Stimulated activated CD4-positive, alpha-beta T cell treated with anti-CD3 and anti-CD28 coated beads, Interleukin-1b, Interleukin-23, amount 100 ng/mL, for 24 hours (primary cell): ENCODE measurements around the gene TELO2.
"Not testable (repeated sequence)": the region's sequence is repeated elsewhere in the genome, so short reads cannot be mapped to it uniquely, and the experiment has no call there.

Experiments used
- DNase-seq, 4 experiments: peaks; one replicate each; pipeline ENCODE4 v3.0.0-alpha.2; 2020; ENCODE audit warnings: low read depth in 4 of 4, low spot score in 1 of 4

The TELO2 gene

DNA sequence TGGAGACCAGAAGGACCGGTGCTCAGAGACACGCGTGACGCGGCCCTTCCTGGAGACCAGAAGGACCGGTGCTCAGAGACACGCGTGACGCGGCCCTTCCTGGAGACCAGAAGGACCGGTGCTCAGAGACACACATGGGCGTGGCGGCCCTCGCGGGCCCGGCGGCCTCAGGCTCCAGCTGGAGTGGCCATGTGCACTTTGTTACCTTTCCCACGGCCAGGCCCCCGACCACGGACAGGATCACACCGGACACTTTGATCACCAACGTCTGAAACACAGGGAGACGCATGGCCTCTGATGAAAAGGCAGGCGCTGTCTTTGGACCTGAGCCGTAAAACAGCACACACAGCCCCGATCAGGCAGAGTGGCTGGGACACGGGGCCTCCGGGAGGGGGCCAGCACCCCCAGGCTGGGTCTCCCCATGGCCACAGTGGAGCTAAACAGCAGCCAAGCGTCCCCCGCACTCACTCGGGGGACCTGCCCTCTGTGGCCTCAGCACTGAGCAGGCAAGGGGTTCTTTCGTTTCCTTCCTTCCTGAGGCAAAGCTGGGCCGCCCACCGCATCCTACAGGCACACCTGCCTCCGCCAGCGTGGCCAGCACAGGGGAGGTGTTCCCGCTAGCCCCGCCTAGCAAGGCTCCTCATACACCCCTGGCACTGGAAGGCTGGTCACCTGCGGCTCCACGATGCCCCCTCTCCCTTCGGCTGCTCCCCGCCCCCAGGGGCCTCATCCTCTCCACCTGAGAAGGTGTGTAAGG lies 35.5 kb upstream of the TELO2 start:
- no peak for DNase-seq

DNA sequence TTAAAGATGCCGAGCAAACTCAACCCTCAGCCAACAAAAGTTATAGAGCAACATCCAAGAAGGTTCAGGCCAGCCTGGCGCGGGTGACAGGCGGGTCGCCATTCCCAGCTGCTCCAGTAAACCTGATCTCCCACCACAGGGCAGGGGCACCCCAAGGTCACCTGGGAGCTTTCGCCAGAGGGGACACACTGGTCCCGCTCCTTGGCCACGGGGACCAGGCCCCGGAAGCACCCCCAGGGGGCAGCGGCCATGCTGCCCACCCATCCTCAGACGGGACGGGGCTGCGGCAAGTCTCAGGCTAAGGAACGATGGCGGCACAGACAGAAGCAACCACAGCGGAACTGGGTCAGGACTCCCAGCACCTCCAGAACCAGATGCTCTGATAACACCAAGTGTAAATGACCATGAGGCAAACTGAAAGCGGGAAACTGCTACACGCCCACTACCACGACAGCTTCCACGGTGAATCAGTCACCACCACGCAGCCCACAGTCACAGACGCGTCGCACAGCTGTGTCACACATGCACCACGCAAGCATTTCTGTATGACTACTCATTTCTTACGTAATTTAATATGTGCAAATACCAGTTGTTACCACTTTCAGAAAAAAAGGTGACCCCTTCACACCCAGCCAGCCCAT lies 34.7 kb upstream of the TELO2 start:
- no peak for DNase-seq

DNA sequence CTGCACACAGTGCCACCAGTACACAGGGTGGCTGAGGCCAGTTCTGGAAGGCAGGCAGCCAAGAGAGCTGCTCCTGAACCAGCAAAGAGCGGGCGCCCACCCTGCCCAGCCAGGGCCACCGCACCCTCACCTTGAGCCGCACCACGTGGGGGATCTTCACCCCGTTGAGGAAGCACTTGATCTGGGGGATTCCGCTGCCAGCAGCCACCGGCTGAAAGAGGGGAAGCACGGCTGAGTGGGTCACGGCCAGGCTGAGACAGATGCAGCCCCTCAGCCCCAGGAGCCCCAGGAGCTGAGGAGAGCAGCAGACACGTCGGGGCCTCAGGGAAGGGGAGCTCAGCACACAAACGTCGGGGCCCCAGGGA lies 34.2 kb upstream of the TELO2 start:
- no peak for DNase-seq

DNA sequence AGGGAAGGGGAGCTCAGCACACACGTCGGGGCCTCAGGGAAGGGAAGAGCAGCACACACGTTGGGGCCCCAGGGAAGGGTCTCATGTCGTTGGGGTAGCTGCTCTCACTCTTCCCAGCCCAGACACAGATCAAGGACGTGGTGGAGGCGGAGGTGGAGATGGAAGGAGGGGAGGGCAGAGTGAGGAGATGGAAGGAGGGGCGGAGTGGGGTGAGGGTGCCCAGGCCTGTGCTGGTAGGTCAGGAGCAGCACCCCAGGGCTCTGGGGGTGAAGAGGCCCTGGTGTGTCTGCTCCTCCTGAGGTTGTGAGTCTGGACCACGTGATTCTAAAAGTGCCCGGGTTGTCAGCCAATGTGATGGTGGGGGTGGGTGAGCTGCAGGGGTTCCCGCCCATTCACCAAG lies 33.2 kb upstream of the TELO2 start:
- DNase-seq = no peak

DNA sequence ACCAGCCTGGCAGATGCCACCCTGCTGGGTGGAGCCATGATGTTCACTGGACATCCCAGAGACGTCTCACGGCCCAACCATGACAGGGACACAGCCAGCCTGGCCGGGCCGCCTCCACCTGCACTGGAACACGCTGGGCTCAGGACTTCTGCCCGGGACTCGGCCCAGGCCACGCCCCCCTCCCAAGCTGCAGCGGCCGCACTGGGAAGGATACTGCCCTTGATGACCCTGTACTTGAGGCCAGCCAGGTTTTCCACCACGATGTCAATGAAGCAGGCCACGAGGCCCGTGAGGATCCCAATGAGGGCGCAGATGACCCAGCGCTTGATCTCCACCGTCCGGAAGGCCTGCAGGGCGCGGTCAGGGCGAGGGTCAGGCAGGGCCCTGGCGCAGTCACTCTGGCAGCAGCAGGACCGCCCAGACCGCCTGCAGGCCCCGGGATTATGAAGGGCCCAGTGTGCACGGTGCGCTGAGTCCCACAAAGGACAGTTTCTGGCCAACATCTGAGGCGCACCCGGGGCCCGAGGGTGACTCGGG lies 32.5 kb upstream of the TELO2 start:
- DNase-seq = no peak

DNA sequence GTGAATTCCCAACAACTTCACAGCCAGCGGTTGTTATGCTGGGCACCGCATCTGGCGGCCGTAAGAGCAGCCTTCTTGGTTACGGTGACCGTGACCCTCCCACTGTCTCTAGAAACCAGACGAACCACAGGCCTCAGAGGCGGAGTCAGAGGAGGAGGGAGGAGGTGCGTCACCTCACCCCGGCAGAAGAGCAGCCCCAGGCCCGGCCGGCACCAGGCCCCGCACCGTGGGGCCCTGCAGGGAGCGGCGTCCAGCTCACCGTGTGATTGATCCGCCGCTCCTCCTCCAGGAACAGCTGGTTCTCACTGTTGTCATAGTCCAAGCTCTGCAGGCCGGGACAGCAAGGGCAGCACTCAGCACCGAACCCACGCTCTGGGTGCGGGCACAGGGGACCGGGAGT lies 32.0 kb upstream of the TELO2 start:
- DNase-seq = no peak

DNA sequence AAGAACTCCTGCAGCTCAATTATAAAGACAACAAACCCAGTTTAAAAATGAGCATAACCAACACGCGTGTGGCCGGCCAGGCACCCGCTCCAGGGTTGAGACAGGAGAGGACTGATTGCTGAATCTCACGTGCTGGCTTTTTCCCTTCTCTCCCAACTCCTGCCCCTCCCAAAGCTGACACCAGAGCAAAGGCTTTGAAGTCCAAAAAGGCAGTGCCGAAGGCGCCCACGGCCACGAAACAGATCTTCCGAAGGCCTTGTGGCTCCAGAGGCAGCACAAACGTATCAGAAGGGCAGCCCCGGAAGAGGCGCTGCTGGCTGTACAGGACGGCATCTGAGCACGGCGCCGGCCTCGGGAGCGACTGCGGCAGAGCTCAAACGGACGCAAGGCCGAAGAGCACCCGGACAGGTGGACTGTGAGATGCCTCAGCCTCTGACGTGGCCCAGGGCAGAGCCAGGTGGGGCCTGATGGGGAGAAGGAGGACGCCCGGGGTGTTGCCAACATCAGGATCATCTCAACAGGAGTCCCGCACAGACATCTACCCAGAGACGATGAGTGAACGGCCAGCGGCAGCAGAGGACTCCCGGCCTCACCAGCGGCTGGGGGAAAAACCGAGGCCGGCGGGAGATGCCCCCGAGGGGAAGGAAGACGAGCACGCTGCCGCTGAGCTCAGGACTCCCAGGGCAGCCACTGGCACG lies 28.8 kb upstream of the TELO2 start:
- DNase-seq = no peak

DNA sequence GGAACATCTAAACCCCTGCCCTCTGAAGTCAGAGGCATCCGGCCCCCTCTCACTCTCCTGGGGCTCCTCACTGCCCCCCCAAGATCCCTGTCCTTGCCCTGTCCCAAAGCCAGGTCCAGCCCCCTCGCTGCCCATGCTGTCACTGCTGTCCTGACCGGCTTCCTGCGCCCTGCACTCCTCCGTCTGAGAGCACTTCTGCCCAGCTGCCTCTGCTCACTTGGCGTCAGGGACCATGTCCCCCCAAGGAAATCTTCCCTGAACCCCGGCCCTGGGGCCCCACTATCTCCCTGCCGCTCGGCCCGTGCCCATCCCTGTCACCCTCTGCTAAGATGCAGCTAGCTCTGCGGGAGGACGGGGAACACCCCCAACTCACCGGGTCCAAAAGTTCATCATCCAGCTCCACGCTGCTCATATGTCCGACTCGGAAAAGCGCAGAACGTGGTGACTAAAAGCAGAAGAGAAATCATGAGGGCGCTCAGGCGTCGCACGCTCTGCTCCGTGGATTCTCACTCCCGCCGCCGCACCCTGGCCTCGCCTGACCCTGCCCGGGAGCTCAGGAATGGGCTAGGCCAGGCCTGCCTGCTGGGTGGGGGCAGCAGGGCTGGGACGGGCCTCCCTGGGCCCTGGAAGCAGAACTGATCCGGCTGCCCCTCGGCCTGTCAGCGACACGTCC lies 28.1 kb upstream of the TELO2 start:
- DNase-seq = no peak

DNA sequence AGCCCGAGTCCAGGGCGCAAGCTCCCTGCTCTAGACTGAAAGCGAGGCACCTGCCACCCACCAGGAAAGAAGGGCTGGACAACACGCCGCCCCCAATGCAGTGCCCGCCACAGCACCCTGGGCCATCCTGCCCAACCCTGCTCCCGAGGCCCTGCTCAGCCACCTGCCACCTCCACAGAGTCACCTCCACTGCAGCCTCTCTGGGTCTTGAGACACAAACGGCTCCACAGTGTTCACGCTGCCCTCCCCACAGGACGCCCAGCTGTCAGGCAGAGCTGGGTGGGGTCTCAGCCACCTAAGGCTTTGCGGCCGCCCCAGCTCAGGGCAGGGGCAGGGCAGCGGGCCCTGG lies 27.6 kb upstream of the TELO2 start:
- no peak for DNase-seq

DNA sequence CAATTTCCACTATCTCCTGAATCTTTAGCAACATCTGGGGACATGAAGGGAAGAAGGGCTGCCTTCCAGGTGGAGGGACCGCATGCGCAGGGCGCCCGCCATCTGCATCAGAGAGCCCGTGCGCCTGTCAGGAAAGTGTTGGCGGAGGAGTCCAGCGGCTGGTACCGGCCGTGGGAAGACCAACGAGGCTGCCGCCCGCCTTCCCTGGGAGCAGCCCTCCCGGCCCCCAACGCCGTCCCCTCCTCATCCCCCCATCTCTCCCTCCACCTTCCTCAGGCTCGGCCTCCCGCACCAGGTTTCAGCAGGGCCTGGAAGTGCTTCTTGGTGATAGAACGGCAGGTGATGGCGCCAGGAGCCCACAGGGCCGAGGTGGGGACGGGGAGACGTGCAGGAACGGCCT lies 27.1 kb upstream of the TELO2 start:
- DNase-seq = no peak

DNA sequence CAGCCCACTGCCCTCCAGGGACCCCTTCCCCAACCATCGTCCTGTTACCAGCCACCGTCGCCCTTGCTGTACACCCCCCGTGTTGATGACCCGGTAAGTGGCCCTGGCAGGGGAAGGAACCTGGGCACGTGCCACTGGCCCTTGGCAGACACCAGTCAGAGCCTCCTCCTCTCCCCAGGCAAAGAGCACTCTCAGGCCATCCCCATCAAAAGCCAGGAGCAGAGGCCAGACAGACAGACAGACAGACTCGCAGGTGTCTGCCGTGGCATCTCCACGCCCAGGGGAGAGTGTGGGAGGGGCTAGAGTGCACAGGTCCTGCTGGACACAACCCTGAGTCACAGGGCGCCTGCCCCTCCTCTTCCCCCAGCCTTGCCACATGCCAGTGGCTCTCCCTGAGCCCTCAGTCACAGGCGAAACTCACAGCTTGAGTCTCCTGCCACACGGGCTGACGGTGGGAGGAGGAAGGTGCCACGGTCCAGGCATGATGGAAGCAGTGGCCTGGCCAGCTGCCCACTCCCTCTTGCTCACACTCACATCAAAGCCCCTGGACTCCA lies 26.1 kb upstream of the TELO2 start:
- no peak for DNase-seq

DNA sequence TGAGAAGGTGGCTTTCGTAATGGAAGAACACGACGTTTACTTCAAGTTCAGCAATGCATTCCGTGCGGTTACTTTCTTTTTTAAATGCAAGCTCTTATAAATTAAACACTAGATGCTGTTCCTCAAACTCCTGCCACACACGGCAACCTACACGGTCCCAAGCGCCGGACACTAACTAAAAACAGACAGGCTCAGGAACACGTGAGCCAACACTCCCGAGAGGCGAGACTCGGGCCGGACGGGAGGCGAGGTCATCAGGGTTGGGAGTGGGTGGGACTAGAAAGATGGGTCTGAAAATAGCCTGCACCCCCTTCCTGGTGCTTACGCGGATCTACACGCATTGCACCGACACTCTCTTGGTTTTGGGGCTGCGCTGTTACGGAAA lies 24.7 kb upstream of the TELO2 start:
- DNase-seq = no peak

DNA sequence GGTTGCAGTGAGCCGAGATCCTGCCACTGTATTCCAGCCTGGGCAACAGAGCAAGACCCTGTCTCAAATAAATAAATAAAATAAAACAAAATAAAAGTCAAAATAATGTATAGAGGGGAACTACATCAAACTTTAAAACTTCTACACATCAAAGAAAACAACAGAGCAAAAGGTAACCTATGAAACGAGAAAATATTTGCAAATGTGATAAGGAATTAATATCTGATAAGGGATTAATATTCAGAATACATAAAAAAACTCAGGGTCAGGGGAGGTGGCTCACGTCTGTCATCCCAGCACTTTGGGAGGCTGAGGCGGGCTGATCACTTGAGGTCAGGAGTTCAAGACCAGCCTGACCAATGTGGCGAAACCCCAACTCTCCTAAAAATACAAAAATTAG lies 24.0 kb upstream of the TELO2 start:
- not testable (repeated sequence) for DNase-seq

DNA sequence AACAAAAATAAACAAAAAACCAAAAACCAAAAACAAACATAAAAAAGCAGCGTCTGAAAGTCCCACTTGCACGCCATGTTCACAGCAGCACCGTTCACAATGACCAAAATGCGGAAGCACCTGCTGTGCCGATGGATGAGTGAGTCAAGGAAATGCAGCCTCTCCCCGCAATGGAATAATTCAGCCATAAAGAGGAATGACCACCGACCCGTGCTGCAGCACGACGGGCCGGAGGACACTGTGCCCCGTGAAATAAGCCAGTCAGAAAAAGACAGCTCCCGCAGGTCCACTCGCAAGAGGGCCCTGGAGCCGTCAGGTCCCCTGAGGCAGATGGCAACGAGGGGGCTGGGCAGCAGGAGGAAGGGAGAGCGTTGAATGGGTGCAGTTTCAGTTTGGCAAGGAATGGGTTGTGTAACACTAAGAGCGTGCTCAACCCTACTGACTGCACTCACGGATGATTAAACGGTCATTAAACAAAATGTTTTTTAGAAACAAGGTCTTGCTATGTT lies 23.4 kb upstream of the TELO2 start:
- no peak for DNase-seq

DNA sequence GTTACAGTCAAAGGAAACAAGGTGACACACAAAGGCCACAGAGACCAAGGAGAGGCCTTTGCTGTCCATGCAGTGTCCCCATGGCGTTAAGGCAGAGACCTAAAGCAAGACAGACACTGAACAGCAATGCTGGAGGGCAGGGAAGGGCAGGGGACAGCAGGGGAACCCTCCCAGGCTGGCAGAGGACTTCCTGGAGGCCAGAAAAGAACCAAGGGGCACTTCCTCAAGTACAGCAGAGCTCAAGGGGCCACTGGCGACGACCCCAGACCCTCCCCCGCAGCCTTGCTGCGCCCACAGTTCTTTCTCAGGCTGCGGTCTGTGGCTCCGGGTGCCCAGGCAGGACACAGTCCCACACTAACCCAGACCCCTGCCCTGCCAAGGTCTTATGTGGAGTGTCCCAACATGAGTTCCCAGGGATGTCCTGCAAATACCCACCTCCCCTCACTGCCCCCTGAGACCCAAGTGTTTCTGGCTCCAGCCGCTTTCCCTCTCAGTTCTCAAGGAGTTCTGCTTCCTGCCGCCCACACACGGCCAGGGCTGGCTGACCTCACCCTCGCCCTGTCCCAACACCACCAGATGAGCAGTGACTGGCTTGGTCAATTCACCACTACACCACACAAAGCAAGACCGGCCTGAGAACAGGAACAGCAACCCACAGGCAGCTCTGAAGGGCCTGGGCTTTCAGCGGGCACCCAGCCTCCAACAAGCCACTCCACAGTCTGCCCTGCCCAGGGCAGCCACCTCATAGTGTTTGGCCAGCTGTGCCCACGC lies 22.5 kb upstream of the TELO2 start:
- no peak for DNase-seq

DNA sequence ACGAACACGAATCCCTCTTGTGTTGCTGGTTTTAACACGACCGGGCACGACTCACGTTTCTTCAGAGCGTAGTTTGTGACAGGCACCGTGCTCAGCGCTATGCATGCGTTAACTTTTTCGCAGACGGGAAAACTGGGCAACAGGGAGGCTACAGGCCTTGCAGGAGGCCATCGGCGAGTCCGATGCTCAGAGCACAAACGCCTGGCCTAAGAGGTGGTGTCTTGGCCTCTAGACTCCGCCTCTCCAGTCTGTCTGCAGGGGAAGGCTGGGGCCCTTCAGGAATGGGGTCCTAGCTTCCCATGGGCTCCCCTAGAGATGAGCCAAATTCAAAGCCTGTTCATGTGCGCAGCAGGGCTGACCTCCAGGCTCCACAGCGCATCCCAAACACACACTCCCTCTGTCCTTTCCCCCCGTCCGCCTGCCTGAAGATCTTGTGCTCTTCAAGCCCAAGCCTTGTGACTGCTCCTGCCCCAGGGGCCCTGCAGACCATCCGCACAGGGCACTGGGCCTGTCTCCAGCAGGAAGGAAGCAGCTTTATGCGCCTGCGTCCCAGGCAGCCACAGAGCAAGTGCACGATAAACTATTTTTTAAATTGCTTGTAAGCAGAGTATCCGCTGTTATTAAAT lies 21.5 kb upstream of the TELO2 start:
- no peak for DNase-seq

DNA sequence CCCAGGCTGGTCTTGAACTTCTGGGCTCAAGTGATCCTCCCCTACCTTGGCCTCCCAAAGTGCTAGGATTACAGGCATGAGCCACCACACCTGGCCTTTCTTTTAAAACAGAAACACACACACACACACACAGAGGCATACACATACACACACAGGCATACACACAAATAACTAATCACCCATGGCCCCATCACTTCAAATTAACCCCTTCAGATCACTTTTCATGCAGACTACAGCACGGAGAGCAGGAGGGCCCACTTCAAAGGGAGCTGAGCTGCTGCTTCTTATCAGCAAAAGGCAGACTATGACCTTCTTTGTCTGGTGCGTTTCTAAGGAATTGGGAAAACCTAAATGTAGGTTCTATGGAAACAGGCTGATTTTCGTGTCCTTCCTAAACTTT lies 20.2 kb upstream of the TELO2 start:
- DNase-seq = no peak

DNA sequence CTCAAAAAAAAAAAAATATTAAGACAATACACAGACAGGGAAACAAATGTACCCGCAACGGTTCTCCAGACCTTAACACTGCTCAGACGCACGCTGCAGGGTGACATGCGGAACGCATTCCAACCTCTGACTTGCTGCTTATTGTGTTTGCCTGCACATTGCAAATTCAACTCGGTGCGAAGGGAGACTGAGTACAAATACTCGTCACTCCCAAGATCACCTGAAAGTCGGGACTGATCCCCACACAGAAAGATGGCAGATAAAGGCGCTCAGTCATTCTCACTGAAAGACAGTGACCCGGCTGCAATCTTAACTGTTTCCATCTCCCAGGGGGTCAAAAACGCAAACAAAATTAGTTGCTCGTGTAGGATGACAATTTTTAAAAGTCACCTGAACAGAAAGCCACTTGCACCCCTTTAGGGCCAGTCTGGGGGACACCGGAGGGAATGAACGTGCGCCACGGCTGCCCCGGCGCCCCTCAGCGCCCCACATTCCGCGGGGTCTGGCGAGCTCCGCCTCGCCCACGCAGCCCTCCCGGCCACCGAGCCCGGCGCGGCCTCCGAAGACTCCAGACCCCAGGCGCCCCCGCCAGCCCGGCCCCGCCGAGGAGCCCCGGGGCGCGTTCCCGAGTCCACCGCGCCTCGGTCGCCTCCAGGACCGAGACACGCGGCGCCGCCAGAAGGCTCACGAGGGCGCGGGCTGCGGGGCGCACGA lies 18.9 kb upstream of the TELO2 start:
- DNase-seq = no peak

DNA sequence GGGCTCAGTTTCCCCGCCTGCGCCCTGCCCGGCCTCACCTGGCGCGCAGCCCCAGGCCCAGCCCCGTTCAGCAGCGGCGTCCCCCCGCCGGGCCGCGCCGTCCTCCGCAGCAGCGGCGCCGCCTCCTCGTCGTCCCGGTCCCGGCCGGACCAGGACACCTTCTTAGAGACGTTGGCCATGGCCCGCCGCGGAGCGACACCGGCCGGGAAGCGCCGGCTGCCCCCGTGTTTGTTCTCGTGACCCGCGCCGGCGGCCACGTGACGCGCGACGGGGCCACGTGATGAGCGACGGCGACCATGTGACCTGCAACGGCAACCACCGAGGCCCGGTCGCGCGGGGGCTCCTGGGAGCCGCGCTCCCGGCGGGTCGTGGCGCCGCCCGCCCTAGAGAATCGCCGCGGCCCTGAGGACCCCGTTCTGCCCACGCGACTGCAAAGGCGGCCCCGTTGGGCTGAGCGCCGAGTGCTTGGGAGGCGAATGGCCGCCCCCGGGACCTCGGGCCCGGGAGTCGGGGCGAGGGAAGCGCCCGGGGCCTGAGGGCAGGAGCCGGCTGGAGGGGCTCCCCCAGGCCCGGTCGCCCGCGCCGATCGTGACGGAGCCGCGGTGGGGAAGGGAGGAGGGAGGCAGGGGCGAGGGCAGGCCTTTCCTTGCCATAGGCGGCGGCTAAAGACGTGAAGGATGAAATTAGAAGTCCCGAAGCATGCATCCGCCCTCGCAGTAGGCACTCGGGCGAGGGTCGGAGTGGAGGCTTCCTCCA lies 18.2 kb upstream of the TELO2 start, which contains the start of gene CLCN7:
Gene CLCN7, minus strand, starts transcription at position 233 of the 756 bp plus-strand sequence. Its CDS starts 54 bp downstream, at position 179.
- DNase-seq = peak; percentile 71 to 85 (median 80)
